Measurements from ENCODE around the gene FAM177B. TPM values are rescaled to one million over a fixed set of nuclear protein-coding genes. Genes with fewer than 3 reads are reported as not detected.

FAM177B gene
- total RNA-seq = not detected

DNA sequence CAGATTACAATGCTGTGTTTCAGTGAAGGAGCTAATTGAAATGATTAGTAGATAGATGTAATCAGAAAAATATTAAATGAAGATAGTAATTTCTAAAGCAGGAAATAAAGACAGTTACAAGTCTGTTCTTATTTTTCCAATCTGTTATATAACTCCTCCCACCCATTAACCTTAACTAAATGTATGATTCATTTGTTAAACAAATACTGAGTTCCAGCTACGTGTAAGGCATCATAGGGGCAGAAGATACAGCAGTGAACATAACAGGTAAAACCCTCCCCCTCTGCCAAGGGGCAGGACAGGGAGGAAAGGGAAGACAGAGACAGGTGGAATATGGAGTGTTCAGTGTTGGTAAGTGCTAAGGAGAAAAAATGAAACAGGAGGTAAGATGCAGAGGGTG is at the start of gene FAM177B:
Gene FAM177B (plus strand): TSS at position 231 of the 400 bp plus-strand sequence. CDS start 9,344 bp downstream, outside the sequence.
- no peak within 1 kb of the TSS for H3K27ac Mint-ChIP-seq
- DNase-seq = no peak
- ATAC-seq (replicated peaks in 1 of 2) = no peak
- H3K27me3 Mint-ChIP-seq (ENCODE audit: low read depth) = no peaks in the 10 kb centered on the region
- H3K4me3 Mint-ChIP-seq = no peak within 1 kb of the TSS
- H3K4me1 Mint-ChIP-seq (ENCODE audit: low read depth) = peaks cover 8% of the 10 kb centered on the region
- peaks cover 3 to 10% of the 10 kb centered on the region in 2 donors for H3K36me3 Mint-ChIP-seq (ENCODE audit: insufficient read depth in 2 of 2)
- H3K9me3 Mint-ChIP-seq = no peaks in the 10 kb centered on the region

DNA sequence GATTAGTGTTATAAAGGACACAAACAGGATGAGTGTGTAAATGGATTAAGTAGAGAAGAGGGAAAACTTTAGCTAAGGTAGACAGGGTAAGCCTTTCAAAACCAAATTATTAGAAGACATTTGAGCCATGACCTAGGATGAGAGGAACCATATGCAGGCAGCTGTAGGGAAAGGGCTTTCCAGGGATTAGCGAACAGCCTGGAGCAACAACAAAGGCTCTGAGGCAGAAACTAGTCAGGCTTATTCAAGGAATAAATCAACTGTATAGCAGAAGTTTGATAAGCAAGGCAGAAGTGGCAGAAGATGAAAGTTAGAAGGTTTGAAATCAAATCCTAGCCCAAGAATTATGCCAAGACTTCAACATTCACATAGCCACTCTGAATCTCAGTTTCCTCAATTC is 46.0 kb upstream of the FAM177B start:
- Mint-ChIP-seq H3K4me1 (ENCODE audit: low read depth) (peaks cover 12% of the 10 kb centered on the region), H3K4me3 (no peak overlapping the region), H3K27ac (no peak overlapping the region), H3K9me3 (no peaks in the 10 kb centered on the region), H3K36me3 (ENCODE audit: insufficient read depth in 2 of 2) (peaks cover 0 to 2% of the 10 kb centered on the region in 2 donors), H3K27me3 (ENCODE audit: low read depth) (no peaks in the 10 kb centered on the region)
- no peak for ATAC-seq (replicated peaks in 1 of 2)
- DNase-seq = no peak

DNA sequence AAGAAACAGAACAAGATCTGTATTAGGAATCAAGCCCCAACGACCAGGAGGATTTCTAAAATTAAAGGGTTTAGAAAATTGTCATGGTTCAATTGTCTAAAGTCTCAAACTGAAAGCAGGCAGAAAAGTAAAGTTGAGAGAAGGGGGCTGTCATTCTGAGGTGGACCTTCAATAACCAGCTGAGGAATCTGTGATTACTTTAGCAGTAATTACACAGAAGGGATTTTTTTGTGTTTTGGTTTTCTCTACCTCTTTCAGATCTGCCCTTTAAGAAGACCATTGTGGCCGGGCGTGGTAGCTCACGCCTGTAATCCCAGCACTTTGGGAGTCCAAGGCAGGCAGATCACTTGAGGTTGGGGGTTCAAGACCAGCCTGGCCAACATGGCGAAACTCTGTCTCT is 42.1 kb upstream of the FAM177B start:
- no peak for DNase-seq
- Mint-ChIP-seq H3K27ac (no peak overlapping the region), H3K4me1 (ENCODE audit: low read depth) (peaks cover 21% of the 10 kb centered on the region), H3K9me3 (no peaks in the 10 kb centered on the region), H3K4me3 (no peak overlapping the region), H3K27me3 (ENCODE audit: low read depth) (no peaks in the 10 kb centered on the region), H3K36me3 (ENCODE audit: insufficient read depth in 2 of 2) (peaks cover 0 to 2% of the 10 kb centered on the region in 2 donors)
- ATAC-seq (replicated peaks in 1 of 2) = no peak

DNA sequence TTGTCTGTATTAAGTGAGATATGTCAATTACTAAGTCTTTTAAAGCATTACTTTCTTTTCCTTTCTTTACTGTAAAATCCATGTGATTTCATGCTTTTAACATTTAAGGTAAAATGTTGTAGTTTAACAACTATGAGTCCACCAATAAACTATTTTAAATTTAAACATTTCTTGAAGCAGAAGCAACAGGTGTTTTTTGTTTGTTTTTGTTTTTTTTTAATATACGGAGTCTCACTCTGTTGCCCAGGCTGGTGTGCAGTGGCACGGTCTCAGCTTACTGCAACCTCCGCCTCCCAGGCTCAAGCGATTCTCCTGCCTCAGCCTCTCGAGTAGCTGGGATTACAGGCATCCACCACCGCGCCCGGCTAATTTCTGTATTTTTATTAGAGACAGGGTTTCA is 40.3 kb upstream of the FAM177B start:
- Mint-ChIP-seq H3K27me3 (ENCODE audit: low read depth) (no peaks in the 10 kb centered on the region), H3K36me3 (ENCODE audit: insufficient read depth in 2 of 2) (peaks cover 0 to 4% of the 10 kb centered on the region in 2 donors), H3K4me1 (ENCODE audit: low read depth) (peaks cover 21% of the 10 kb centered on the region), H3K9me3 (no peaks in the 10 kb centered on the region), H3K4me3 (no peak overlapping the region), H3K27ac (no peak overlapping the region)
- ATAC-seq (replicated peaks in 1 of 2) (no peak), DNase-seq (no peak)

DNA sequence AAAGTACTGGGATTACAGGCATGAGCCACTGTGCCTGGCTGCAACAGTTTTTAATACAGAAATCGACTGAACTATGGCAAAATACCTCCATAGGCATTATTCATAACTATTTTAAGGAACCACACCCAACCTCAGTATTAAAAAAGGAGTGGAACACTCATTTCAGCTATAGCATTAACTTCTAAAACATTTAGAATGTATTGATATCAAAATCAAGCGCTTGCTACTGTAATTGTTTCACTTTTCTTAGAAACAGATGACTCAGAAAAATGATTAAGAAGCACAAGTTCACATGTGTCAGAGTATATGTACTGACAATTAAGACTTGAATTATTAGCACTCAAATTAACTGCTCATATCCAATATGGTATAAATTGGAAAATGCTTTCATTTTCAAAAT is 39.8 kb upstream of the FAM177B start:
- peaks cover 21% of the 10 kb centered on the region for H3K4me1 Mint-ChIP-seq (ENCODE audit: low read depth)
- DNase-seq (no peak), ATAC-seq (replicated peaks in 1 of 2) (peak in 1 of 2 donors; percentile 48)
- H3K36me3 Mint-ChIP-seq (ENCODE audit: insufficient read depth in 2 of 2) = peaks cover 0 to 4% of the 10 kb centered on the region in 2 donors
- no peaks in the 10 kb centered on the region for H3K9me3 Mint-ChIP-seq
- no peaks in the 10 kb centered on the region for H3K27me3 Mint-ChIP-seq (ENCODE audit: low read depth)
- H3K4me3 Mint-ChIP-seq = peak overlapping the region in 1 of 2 donors; percentile 53
- H3K27ac Mint-ChIP-seq = peak overlapping the region; percentile 60

DNA sequence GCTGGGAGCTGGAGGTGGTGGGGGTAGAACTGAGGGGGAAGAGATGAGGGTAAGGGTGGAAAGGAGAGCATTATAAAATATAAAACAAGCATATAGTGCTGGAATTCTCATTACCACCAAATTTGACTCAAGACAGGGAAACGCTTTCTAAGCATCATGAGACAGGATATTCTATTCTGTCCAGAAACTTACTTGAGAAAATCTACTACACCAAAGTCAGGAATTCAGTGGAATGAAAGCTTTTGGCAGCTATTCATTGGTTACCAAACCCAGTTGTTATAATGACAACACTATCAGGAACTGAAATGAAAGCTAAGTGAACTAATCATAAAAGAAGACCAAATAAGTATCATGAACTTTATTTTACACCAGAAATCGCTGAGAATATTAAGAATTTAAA is 39.2 kb upstream of the FAM177B start:
- Mint-ChIP-seq H3K4me1 (ENCODE audit: low read depth) (peaks cover 21% of the 10 kb centered on the region), H3K27ac (no peak overlapping the region), H3K4me3 (no peak overlapping the region), H3K36me3 (ENCODE audit: insufficient read depth in 2 of 2) (peaks cover 0 to 6% of the 10 kb centered on the region in 2 donors), H3K9me3 (no peaks in the 10 kb centered on the region), H3K27me3 (ENCODE audit: low read depth) (no peaks in the 10 kb centered on the region)
- ATAC-seq (replicated peaks in 1 of 2) (no peak), DNase-seq (no peak)

DNA sequence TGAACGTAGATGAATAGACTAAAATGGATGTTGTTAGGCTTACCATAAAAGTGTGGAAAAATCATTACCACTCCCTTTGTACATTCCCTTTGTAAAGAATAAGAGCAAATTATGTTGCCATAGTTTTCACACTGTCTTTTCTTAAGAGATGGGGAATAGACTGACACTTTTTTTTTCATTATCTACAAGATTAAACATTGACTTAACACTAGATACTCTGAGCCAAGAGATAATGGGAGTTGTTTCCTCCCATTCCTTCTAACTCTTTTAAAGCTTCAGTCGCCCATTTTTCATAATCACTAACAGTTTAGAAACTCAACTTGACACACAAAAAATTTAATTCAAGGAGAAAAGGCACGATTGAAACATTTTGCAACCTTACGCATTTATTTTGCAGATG is 34.8 kb upstream of the FAM177B start:
- no peaks in the 10 kb centered on the region for H3K27me3 Mint-ChIP-seq (ENCODE audit: low read depth)
- no peak overlapping the region for H3K27ac Mint-ChIP-seq
- ATAC-seq (replicated peaks in 1 of 2) (no peak), DNase-seq (no peak)
- peaks cover 0 to 15% of the 10 kb centered on the region in 2 donors for H3K36me3 Mint-ChIP-seq (ENCODE audit: insufficient read depth in 2 of 2)
- H3K4me1 Mint-ChIP-seq (ENCODE audit: low read depth) = peaks cover 19% of the 10 kb centered on the region
- H3K9me3 Mint-ChIP-seq = no peaks in the 10 kb centered on the region
- no peak overlapping the region for H3K4me3 Mint-ChIP-seq

DNA sequence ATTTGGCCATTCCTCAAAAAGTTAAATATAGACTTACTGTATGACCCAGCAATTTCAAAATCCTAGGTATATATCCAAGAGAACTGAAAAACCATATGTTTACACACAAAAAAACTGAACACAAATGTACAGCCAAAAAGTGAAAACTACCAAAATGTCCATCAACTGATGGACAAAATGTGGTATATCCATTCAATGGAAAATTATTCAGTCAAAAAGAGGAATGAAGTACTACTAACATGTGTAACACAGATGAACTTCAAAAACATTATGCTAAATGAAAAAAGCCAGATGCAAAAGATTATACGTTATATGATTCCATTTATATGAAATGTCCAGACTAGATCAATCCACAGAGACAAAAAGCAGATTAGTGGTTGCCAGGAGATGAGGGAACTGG is 32.7 kb upstream of the FAM177B start:
- no peak for DNase-seq
- no peaks in the 10 kb centered on the region for H3K9me3 Mint-ChIP-seq
- no peak overlapping the region for H3K4me3 Mint-ChIP-seq
- no peak overlapping the region for H3K27ac Mint-ChIP-seq
- peaks cover 22% of the 10 kb centered on the region for H3K4me1 Mint-ChIP-seq (ENCODE audit: low read depth)
- H3K27me3 Mint-ChIP-seq (ENCODE audit: low read depth) = no peaks in the 10 kb centered on the region
- peaks cover 0 to 15% of the 10 kb centered on the region in 2 donors for H3K36me3 Mint-ChIP-seq (ENCODE audit: insufficient read depth in 2 of 2)
- no peak for ATAC-seq (replicated peaks in 1 of 2)

DNA sequence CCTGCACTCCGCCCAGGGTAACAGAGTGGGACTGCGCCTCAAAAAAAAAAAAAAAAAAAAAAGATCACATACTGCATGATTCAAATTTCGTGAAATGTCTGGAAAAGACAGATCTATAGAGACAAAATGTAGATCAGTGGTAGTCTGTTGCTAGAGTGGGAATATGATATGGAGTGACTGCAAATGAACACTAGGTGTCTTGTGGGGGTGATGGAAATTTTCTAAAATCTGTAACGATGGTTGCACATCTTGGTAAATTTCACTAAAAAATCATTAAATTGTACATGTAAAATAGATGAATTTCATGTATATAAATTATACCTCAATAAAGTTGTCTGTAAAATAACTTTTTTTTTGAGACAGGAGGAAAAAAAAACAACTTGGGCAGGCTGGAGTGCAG is 30.2 kb upstream of the FAM177B start:
- Mint-ChIP-seq H3K4me3 (no peak overlapping the region), H3K36me3 (ENCODE audit: insufficient read depth in 2 of 2) (peaks cover 5 to 17% of the 10 kb centered on the region in 2 donors), H3K4me1 (ENCODE audit: low read depth) (peaks cover 41% of the 10 kb centered on the region), H3K27me3 (ENCODE audit: low read depth) (no peaks in the 10 kb centered on the region), H3K27ac (no peak overlapping the region), H3K9me3 (no peaks in the 10 kb centered on the region)
- no peak for DNase-seq
- ATAC-seq (replicated peaks in 1 of 2) = no peak

DNA sequence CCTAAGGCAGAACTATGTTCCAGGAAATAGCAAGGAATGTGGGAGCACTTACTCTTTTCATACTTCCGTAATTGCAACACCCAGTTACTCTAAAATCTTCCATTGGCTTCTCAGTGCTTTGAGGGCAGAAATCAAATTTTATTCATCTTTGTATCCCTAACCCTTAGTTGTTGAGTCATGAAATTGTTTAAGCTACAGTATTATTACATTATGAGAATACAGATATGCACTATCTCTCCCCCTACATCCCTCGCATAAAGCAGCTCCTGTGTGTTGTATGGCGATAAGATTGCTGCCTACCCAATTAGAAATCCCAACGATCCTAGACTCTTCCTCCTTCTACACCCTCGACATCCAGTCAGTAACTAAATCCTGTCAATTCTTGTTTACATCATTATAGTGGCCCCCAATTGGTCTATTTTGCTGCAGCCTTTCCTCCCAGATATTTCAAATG is 27.3 kb upstream of the FAM177B start:
- peak overlapping the region in 1 of 2 donors; percentile 93 for H3K4me3 Mint-ChIP-seq
- H3K9me3 Mint-ChIP-seq = no peaks in the 10 kb centered on the region
- no peak for ATAC-seq (replicated peaks in 1 of 2)
- H3K27me3 Mint-ChIP-seq (ENCODE audit: low read depth) = no peaks in the 10 kb centered on the region
- H3K4me1 Mint-ChIP-seq (ENCODE audit: low read depth) = peaks cover 44% of the 10 kb centered on the region
- no peak for DNase-seq
- H3K27ac Mint-ChIP-seq = no peak overlapping the region
- H3K36me3 Mint-ChIP-seq (ENCODE audit: insufficient read depth in 2 of 2) = peaks cover 11 to 15% of the 10 kb centered on the region in 2 donors

DNA sequence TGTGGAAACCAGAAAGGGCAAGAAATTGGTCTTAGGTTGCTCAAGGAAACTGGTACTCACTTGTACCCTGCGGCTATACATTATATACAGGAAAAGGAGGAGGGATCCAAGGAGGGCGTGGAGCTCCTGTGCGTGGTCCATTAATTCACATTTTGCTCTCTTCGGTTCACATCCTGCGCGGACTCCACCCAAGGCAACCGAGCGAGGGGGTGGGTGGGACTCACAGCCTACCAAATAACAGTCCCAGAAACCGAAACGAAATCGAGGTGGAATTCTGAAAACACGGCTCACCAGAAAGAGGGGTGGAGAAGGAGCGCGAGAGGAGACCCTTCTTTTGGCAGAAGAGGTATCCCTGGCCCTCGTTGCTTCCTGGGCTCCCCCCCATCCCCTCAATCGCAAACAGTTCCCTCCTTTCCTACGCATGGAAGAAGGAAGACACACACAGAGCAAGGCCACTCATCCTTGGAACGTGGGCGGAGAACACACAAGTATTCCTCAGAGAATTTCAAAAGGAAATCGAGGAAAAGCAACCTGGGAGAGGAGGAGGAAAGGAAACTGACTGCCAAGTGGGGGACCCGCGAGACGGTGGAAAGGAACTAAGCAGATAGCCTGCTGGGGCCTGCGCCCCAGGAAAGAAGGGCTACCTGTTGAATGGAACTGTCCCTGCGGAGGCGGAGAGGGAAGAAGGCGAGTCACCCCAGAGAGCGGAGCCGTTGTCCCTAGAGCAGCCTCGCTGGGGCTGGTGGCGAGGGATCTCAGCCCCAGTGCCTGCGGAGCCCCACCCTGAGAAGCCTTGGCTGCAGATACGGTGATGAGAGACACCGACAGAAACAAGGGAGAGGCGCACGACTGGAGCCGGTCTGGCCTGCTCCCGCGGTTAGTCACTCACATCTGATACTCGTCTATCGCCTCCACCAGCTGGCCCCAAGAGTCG is 25.4 kb upstream of the FAM177B start:
- Mint-ChIP-seq H3K27me3 (ENCODE audit: low read depth) (no peaks in the 10 kb centered on the region), H3K4me3 (peak overlapping the region; percentile 93 to 100), H3K27ac (peak overlapping the region; percentile 93), H3K9me3 (no peaks in the 10 kb centered on the region), H3K36me3 (ENCODE audit: insufficient read depth in 2 of 2) (peaks cover 14 to 15% of the 10 kb centered on the region in 2 donors), H3K4me1 (ENCODE audit: low read depth) (peaks cover 48% of the 10 kb centered on the region)
- ATAC-seq (replicated peaks in 1 of 2) (peak; percentile 51 to 58), DNase-seq (peak; percentile 54)

DNA sequence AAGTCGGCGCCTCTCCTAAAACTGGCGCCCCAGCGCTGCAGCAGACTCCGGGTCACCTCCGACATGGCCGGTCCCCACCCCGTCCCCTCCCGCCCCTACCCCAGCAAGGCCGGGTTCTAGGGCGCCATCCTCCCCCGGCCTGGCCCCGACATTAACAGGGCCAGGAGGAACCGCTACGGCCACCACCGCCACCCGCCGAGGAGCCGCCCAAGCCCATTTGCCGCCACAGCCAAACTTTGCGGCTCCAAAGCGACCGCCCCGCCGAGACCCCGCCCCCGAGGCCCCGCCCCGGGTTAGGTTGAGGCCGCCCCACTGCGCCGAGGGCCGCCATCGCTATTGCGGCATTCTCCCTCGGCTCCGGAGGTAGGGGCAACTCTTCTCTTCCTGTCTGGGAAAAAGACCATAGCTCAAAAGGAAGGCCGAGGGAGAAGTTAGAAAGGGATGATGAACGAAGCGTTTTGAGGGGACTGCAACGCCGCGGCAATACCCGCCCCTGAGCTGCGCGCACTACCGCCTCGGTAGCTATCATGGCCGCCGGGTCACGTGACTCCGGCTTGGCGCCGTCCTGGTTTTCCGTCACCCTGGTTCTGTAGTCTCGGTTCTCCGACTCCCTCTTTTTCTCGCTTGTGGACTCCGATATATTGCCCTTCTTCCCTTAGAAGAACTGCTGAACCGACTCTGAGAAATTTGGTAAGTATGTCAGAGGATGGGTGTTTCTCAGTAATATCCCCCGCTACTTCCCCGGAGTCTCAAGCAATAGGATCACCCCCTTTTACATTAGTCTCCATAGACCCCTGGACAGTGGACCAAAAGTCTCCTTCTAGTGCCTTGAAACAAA is 24.5 kb upstream of the FAM177B start, which contains the start of the genes AIDA and BROX:
Gene AIDA (minus strand): TSS at position 239 of the 838 bp plus-strand sequence. CDS start 174 bp downstream, at position 65.
Gene BROX (plus strand): TSS at position 312 of the 838 bp plus-strand sequence. CDS start 3,136 bp downstream, outside the sequence.
- ATAC-seq (replicated peaks in 1 of 2) (peak; percentile 84 to 86), DNase-seq (peak; percentile 96 to 98)
- Mint-ChIP-seq H3K4me1 (ENCODE audit: low read depth) (peaks cover 55% of the 10 kb centered on the region), H3K27me3 (ENCODE audit: low read depth) (no peaks in the 10 kb centered on the region), H3K9me3 (no peaks in the 10 kb centered on the region), H3K36me3 (ENCODE audit: insufficient read depth in 2 of 2) (peaks cover 15 to 16% of the 10 kb centered on the region in 2 donors), H3K4me3 (peak within 1 kb of the TSS; percentile 93 to 100), H3K27ac (peak within 1 kb of the TSS; percentile 100)
